C1 segment of cervical spinal cord (tissue), 14 donors: ENCODE data around the gene BIRC7.
A peak's percentile ranks its signal among the peaks of the same experiment; 100 is the strongest.

ENCODE experiments used
- DNase-seq, 14 donors: peaks; one replicate each; lab custom pipeline; 2025; lab: John Stamatoyannopoulos, UW

The BIRC7 gene

DNA sequence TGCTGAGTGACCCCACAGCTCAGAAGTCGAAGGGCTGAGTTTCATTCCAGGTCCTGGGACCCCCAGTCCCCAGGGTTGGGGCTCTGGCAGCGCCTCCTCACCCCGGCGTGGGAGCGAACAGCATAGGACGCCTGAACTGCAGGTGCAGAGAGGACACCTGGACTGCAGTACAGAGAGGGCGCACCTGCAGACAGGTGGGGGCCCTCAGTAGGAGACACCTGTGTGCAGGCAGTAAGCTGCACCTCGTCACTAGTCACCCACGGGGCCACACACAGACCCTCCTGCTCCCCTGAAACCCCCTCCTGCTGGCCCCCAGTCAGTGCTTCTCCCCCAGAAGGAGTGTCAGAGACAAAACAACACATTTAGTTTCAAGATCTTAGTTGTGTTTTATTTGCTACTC lies 27.1 kb downstream of the BIRC7 start:
- DNase-seq: no peak

DNA sequence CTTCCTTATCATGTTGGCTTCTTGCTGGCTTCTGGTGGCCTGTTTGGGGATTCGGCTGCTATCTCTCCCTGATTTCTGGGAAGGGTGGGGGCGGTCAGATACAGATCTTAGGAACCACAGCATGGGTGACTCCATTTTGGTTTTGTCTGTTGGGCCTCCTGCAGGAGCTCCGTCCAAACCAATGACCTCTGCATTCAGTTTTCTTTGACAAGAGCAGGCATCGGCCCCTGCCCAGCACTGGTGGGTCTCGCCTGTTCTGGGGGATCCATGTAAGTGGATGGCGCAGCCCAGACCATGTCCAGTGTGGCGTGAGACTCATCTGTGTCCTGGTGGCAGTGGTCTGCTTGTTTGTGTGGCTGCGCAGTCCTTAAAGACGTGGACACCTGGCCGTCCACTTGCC lies 28.3 kb downstream of the BIRC7 start:
- DNase-seq: no peak

DNA sequence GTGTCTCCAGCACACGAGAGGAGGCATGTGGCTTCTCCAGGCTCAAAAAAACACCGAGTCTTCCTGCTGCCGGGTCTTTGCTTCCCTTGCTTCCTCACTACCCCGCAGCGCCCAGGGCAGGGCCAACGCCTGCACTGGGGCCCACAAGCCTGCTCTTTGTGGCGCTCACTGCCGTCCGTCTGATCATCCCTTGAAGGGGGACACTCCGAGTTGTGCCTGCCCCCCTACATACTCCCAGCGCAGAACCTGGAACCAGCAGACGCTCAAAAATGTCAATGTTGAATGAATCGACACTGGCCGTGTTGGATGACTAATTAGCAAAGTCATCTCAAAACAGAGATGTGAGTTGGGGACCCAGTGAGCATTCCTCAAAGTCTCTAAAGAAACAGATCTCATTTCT lies 28.8 kb downstream of the BIRC7 start:
- peak in 3 of 14 donors; percentile 8 to 22 (median 15) for DNase-seq

DNA sequence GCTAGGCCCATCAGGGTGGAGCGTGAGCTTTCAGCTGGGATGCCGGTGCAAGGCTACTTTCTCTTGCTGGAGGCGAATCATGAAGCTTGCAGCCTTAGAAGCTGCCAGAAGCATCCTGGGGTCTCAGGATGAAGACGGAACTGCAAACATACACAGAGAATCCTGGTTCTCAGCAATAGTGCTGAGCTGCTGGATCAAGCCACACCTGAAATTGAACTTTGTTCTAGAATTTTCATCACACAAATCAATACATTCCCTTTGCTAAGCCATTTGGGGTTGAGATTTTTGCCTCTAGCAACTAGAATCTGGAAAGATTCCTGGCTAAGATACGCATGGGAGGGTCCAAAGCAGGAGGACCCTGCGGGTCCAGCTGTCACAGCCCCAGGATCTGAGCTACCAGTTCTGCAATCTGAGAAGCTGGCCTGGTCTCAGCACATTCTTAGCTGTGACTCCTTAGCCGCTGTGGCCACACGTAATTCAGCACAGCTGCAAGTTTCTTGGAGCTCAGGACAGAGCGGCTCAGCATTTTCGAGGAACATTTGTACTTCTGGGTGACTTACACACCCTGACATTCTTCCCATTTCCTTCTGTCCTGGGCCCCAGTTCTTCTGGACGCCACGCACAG lies 30.3 kb downstream of the BIRC7 start:
- no peak for DNase-seq

DNA sequence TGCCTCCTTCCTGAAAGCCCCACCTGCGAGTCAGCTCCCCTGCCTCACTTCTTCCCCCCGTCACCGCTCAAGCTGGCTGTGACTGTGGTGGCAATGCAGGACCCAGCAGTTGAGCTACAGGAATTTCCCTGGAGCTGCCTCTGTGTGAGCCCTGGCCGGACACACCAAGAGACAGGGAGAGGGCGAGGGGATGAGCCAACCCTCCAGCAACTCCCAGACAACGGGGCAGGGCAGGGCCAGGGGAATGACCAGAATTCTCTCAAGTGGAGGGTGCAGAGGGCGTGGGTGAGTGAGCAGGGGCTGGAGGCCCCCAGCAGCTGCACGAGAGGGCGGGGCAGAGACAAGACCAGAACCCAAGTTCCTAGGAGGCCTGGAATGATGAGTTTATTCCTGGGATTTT lies 32.0 kb downstream of the BIRC7 start:
- DNase-seq: no peak

DNA sequence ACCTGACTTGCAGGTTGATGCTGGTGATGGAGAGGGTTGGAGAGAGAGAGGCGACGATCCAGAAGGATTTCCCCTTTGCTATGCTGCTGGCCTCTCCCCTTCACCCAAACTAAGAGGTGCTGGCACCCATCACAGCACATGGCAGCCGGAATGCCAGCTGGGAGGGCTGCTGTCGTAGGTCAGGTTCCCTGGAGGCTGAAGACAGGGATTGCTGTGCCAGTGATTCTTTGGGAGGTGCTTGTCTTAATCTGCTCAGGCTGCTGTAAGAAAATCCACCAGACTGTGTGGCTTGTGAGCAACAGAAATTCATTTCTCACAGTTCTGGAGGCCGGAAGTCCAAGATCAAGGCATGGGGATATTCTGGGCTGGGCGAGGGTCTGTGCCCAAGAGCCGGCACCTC lies 32.6 kb downstream of the BIRC7 start:
- DNase-seq: no peak

DNA sequence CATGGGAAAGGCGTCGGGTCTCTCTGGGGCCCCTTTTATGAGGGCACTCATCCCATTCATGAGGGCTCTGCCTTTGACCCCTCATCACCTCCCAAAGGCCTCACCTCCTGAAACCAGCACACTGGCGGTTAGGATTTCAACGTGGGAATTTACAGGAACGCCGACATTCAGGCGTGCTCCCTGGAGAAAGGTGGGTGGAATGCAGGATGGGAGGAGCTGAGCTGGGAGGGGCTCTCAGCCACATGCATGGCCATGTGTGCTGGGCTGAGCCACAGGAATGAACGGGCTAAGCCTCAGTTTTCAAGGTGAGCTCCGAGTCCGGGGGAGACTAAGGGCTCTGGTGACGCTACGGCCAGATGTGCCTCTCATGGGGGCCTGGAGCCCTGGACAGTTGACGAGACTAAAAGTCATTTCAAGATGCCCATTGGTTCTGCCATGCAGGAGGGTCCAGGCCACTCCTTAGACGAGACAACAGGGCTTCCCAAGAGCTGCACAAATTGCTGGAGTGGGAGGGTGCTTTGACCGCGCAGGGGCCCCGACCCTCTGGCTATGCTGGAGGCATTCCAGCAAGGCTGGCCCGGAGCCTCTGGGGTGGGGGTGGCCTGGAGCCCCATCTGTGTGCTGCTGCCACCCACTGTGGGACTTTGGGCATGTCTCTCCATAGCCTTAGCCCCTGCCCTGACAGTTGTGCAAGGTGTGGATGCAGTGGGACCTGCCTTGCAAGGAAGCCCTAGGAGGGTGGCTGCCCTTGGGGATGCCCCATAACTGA lies 33.1 kb downstream of the BIRC7 start:
- DNase-seq: no peak

DNA sequence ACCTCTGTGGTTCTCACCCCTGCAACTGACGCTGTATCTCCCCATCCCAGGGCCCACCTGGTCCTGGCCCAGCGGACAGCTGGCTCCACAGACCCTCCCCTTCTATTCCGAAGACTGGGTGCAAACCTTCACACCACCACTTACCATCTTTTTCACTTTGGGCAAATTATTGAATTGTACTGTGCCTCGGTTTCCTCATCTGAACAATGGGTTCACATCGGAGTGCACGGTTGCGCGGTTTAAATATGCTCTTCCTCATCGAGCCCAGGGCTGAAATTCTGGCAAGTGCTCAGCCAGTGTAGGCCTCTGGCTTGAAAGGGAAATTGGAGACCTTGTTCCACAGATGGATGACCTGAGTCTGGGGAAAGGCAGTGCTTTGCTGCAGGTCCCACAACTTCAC lies 34.0 kb downstream of the BIRC7 start:
- DNase-seq: no peak

DNA sequence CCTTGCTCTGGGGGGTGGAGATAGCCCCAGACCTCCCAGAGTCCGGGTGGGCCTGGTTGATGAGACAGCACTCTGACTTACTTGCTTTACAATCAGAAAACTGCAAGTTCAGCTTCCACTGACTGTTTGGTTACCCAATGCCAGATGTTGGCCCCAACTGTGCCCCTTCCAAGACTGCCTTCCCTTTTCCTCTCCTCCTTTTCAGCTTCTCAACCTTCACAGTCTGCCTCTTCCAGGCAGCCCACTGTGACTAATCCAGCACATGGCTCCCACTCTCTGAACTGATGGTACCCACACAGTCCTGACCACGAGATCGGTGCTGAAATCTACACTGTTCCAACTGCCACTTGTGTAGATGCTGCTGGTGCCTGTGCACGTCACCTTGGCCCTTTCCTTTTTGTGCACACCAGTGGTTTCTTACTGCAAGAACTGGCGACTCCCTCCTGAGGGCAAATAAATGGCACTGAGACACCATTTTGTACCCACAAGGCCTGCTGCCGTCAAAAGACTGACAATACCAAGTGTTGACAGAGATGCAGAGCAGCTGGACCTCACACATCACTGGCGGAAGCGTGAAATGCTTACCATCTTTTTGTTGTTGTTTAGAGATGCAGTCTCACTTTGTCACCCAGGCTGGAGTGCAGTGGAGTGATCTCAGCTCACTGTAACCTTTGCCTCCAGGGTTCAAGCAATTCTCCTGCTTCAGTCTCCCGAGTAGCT lies 35.1 kb downstream of the BIRC7 start:
- no peak for DNase-seq

DNA sequence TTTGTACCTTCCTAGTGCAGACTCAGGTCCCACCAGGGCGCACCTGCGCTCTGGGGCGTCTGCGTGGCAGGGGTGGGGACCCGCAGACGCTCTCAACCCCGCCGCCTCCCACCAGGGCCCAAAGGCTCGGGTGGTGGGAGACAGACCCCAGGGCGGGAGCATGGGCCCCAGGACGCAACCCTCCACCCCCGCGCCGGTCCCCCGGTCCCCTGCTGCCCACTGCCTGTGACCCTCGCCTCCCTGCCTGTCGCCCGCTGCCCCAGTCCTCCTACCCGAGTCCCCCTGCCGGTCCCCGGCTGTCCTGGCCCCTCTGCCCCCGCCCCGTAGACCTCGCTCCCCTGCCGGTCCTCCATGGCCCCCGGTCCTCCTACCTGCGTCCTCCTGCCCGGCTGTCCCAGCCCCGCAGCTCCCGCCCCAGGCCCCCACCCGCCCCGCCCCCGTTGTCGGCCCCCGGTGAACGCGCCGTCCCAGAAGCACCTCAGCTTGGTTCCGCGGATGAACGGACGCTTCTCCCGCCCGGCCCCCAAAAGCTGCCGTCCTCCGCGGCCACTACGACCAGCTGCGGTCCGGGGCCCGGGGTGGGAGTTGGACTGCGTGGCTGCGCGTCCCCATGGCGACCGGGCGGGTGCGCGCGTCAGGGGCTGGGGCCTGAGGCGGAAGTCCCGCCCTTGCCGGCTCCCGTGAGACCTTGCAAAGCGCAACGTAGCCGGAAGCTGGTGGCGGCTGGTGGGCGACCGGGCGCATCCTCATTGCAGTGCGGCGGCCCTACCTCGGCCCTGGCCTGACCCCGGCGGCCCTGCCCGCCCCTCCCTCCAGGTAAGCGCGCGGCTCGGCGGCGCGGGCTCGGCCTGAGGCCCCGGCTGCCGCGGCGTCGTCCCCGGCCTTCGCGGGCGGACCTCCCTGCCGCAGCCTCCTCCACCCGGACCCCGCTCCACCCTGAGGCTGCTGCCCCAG lies 36.7 kb downstream of the BIRC7 start, which contains the start of gene ARFGAP1:
ARFGAP1 (plus strand) TSS at position 709 of the 954 bp plus-strand sequence. CDS start 2,768 bp downstream, outside the sequence.
- DNase-seq: peak in 13 of 14 donors; percentile 43 to 87 (median 77)

DNA sequence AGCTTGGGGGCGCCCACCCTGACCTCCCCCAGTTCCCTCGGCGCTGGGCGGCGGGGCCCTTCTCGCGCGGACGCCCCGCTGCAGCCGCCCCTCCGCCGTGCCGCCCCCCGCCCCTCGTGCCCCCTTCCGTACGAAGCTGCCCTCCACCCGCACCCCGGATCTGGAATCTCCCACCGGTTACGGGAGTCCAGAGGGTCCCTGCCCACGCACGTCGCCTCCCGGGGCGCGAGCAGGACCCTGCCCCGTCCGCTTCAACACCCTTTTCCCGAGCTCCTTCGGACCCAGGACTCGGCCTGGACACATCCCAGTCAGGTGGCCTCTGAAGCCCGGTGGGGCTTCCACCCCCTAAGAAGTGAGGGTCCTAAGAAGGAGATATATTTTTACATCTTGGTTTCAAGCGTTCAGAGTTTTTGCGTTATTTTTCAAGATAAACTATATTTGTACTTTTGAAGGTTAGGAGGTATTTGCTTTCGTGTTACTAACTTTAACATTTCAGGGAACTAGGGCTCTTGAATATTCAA lies 37.4 kb downstream of the BIRC7 start:
- DNase-seq: no peak

DNA sequence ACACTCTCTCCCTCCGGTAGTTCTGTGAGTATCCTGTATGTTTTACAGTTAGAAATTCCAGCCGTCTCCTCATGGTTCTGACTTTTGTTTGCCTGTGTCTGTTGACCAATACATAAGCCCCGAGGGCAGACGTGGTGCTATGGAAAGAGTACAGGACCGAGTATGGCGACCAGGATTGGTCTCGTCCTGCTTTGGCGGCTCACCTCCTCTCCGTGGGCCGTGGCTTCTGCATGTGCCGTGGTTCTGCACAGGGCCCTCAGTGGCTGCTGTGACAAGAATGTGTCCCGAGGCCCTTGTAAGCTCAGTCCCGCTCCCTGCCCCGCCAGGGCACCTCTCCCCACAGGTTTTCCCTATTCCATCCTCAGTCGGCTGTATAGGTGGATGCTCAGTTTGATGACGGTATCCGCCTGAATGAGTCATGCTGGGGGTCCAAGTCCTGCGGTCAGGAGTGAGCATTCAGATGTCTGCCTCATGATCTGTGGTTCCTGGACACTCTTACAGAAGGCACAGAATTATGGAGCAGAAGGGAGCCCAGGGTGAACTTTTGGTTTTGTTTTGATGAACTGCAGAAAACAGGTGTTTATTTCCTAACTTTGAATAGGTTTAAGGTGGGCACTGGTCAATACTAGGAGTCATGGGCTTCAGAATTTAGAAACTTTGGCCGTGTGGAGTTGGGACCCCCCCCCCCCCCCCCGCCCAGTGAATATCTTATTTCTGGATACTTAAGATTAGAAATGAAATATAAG lies 38.1 kb downstream of the BIRC7 start:
- no peak for DNase-seq

DNA sequence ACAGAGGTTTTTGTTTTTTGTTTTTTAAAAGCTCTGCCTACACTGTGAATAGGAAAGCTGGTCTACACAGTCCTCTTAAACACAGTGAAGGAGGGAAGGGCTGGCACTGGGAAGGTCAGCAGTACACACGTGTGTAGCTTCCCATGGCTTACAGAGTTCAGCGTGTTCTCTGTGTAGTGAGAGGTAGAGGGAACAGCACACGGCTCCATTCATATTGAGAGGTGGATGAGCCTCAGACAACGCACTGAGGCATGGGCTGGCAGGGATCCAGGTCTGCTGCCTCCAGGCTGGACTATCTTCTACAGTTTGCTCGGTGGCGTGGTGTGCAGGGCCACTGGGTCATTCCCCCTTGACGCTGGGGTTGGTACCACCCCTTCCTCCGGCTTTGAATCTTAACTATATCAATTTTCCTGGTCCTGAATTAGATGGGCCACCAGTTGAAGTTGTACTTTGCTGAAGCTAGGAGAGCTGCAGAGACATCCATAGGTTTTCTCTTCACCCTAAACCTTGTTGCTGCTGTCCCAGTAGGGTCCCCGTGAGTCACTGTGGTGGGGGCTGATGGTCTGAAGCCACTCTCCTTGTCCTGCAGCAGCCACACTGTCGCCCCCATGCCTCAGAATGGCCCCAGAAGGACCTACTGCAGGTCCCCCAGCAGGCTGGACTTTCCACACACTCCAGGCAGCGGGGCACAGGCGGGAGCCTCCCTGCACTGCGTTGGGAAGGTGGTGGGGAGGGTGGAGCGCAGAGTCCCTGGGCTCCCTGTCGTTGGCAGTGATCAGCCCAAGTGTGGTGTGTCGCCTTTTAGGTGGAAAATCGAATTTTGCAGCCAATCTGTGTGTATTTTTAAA lies 38.9 kb downstream of the BIRC7 start:
- no peak for DNase-seq

DNA sequence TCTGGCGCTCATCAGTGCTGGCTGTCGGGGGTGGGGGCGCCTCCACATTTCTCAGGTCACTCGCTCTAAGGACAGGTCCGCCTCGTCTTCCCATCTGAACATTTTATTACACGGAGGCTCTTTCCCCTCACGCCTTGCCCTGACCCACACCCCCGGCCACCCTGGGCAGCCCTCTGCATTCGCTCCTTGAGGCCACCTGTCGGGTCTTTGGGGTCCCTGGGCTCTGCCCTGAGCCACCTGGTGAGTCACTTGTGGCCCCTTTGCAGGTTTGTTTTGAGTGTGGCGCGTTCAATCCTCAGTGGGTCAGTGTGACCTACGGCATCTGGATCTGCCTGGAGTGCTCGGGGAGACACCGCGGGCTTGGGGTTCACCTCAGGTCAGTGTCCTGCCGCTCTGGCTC lies 40.1 kb downstream of the BIRC7 start:
- no peak for DNase-seq

DNA sequence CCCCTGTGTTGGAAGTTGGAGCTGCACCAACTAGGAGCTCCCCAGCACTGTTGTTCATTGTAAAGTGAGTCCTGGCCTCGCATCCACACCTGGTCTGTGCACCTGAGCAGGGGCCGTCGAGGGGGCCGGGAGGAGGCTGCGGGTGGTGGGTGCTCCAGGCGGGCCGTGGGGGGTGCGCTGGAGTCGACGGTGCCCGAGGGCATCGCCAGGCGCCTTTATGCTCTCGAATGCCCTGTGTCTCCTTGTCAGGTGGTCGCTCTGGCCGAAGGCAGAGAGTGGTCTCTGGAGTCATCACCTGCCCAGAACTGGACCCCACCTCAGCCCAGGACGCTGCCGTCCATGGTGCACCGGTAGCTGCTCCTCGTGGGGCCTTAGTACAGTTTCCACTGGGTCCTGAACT lies 41.3 kb downstream of the BIRC7 start:
- DNase-seq: no peak

DNA sequence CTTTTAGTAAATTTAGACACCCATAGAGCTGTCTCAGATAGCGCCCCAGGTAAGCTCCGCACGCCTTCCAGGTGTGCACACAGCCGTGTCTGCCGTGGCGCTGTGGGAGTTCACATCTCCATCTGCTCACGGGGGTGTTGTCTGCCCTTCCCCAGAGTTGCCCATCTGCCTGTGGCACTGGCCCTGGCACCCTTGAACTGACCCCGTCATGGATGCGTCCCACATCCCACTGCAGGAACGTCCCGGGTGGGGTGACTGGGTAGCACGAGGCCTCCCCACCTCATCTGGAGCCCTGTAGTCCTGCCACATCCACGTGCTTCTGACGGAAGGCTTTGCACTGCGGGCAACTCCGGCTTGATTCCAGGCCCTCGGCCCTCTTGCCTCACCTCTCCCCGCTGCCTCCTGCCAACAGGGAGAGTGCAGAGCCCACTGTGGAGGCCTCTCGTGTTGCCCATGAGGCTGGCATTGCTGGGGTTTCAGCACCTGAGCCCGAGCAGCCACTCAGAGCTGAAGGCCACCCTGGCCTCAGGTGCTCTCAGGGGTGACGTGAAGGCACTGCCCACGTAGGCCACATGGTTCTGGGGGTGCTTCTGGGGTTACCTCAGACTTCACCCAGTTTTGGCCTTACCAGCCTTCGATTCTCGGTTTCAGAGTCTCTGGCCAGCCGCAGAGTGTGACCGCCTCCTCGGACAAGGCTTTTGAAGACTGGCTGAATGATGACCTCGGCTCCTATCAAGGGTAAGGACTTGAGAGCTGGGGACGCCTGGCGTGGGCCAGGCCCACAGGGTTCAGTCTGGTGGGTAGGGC lies 42.0 kb downstream of the BIRC7 start:
- DNase-seq: no peak

DNA sequence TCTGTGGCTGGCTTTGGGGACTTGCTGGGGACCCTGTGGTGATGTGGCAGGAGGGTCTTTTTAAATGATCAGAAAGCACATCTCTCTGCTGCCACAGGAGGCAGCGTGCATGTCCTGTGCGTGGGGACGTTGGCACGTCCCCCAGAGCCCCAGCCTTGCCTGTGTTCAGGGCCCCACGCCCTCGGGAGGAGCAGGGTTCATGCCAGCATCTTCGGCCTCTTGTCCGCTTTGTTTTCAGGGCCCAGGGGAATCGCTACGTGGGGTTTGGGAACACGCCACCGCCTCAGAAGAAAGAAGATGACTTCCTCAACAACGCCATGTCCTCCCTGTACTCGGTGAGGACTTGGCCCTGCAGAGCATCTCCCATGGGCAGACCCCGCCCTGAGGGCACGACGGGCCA lies 43.0 kb downstream of the BIRC7 start:
- no peak for DNase-seq

DNA sequence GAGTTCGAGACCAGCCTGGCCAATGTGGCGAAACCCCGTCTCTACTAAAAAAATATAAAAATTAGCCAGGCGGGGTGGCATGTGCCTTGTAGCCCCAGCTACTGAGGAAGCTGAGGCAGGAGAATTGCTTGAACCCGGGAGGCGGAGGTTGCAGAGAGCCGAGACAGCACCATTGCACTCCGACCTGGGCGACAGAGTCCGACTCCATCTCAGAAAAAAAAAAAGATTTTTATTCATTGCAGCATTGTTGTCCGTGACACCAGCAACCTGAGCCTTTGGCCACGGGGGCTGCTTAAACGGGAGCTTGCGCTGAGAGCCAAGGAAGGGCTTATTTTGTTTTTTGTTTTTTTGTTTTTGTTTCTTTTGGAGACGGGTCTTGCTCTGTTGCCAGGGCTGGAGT lies 44.2 kb downstream of the BIRC7 start:
- DNase-seq: no peak

DNA sequence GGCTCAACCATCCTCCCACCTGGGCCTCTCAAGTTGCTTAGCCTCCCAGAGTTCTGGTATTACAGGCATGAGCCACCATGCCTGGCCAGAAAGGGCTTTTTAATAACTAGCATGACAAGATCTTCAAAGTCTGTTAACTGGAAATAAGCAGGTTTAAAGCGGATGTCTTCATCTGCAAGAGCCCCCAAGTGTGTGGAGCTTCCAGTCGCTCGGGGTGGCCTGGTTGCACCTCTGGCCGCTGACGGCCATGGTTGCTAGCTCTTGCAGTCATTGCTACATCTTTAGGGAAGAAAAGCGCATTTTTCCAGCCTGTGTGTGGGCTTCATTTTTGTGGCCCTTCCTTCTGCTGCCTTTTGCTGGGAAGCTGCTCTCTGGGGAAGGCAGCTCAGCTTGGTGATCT lies 44.7 kb downstream of the BIRC7 start:
- DNase-seq: no peak
